Adrenal gland (tissue), 5 donors: ENCODE data around the gene ASXL1.

ENCODE experiments used
- CTCF ChIP-seq, 6 experiments: fragments of 450-650 bp in 4 of 6; fragments of 200-600 bp in 2 of 6; sonication (generic) in 1 of 6; IDR thresholded peaks; 1 replicate in 5 of 6; 2 replicates in 1 of 6; pipeline versions ENCODE4 v1.5.1 to v1.8.0; 2016 to 2021; ENCODE audit warnings: antibody characterized with exemption in 6 of 6, mild to moderate bottlenecking in 2 of 6, moderate library complexity in 1 of 6
- POLR2A ChIP-seq, 2 donors: fragments of 450-650 bp; IDR thresholded peaks; one replicate each; pipeline ENCODE4 v1.6.1; 2017; ENCODE audit warnings: antibody characterized with exemption in 2 of 2, mild to moderate bottlenecking in 2 of 2, moderate library complexity in 1 of 2
- donor health status: DM: no; HTN: no; CAD: no.

DNA sequence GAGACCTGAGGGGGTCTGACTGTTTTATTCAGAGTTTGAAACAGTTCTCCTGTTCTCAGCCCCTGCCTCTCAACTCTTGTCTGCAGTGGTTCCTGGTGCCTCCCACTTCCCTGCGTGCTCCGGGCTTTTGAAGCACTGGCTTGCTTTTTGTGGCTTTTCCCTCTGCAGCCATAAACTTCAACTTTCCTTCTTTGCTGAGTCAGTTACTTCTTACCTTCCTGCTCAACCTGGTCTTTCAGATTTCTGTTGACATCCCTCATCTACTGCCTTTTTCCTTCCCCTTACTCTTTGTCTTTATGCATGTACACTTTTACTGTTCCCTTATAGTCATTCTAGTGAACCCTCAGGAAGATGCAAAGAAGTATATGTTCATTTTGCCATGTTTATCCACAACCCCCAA is 57.4 kb downstream of the ASXL1 start:
- no peak for TF ChIP-seq CTCF (IDR thresholded peaks at IDR 0.05)
- TF ChIP-seq POLR2A (IDR thresholded peaks at IDR 0.05), result no peak
